Measurements from ENCODE around the gene POLH.
"Not testable (repeated sequence)": the region's sequence is repeated elsewhere in the genome, so short reads cannot be mapped to it uniquely, and the experiment has no call there.

The POLH gene

DNA sequence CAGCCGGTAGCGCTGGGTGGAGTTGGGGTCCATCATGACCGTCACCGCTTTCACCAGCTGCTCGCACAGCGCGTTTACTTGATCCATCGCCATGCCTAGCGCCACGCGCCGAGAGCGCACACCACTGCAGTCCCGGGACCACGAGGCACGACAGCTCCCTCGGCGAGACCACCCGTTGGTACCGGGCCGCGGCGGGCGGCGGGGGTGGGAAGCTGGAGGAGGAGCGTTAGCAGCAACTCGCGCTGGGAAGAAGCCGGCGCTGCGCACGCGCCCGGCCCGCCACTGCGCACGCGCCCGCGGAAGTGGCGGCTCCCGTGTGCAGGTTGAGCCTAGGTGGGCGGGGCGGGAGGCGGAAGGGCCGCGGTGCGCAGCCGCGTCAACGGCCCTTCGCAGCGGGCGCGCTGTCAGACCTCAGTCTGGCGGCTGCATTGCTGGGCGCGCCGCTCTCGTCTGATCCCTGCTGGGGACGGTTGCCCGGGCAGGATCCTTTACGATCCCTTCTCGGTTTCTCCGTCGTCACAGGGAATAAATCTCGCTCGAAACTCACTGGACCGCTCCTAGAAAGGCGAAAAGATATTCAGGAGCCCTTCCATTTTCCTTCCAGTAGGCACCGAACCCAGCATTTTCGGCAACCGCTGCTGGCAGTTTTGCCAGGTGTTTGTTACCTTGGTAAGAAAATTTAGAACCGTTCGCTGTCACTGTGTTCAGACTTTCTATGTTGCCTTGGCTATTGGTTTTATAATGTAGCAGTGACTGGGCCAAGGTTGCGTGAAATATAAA, at the start of gene POLH, which contains the start of gene XPO5:
Gene POLH, plus strand, starts transcription at position 414 of the 780 bp plus-strand sequence. CDS start 6,135 bp downstream, outside the sequence.
Gene XPO5, minus strand, starts transcription at position 267 of the 780 bp plus-strand sequence. Its CDS starts 174 bp downstream, at position 93.
- DNase-seq (ENCODE audit: low read depth) = peak; percentile 93

DNA sequence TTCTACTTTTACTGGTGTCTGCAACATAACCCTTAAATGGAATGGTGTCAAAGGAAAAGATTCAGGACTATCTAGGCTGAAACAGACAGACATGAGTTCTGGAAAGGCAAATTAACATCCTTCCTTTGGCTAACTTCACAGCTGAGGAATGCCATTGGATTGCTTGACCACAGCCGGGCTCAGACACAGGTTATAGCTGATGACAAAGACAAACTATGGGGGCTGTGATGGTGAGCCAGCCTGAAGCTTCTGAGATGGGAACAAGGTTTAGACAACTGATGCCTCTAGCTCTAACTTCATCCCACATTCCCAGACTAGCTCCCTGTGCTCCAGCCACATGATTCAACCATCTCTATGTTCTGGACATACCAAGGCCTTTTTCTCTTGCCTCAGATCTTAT, 43.8 kb upstream of the POLH start:
- peak; percentile 20 for DNase-seq (ENCODE audit: low read depth)

- DNase-seq (ENCODE audit: low read depth) = not testable (repeated sequence)
Measured at GRCh38 chr6:43538986-43539385, 37.0 kb upstream of the POLH start.

- DNase-seq (ENCODE audit: low read depth) = not testable (repeated sequence)
Measured at GRCh38 chr6:43539409-43539808, 36.6 kb upstream of the POLH start.

GRCh38 chr6:43540507-43540906, 35.5 kb upstream of the POLH start:
- DNase-seq (ENCODE audit: low read depth) = no peak

DNA sequence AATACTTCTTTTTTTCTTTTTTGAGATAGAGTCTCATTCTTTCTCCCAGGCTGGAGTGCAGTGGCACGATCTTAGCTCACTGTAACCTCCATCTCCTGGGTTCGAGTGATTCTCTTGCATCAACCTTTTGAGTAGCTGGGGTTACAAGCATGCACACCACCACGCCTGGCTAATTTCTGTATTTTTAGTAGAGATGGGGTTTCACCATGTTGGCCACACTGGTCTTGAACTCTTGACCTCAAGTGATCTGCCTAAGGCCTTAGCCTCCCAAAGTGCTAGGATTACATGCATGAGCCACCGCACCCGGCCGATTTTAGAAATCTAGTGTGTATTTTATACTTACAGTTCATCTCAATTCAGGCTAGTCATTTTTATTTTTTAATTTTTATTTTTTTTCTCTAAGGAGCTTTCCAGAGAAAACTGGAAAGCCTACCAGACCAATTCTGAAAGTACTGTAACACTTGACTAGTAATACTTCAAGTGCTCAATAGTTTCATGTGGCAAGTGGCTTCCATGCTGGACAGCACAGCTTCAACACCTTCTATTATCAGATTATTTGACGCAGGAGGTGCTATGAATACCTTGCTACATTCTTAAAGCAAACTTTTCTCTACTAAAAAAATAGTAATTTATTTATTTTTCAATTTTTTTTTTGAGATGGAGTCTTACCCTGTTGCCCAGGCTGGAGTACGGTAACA, 34.1 kb upstream of the POLH start:
- no peak for DNase-seq (ENCODE audit: low read depth)

GRCh38 chr6:43544461-43544860, 31.5 kb upstream of the POLH start:
- DNase-seq (ENCODE audit: low read depth) = no peak

GRCh38 chr6:43547222-43547621, 28.8 kb upstream of the POLH start:
- DNase-seq (ENCODE audit: low read depth) = no peak

DNA sequence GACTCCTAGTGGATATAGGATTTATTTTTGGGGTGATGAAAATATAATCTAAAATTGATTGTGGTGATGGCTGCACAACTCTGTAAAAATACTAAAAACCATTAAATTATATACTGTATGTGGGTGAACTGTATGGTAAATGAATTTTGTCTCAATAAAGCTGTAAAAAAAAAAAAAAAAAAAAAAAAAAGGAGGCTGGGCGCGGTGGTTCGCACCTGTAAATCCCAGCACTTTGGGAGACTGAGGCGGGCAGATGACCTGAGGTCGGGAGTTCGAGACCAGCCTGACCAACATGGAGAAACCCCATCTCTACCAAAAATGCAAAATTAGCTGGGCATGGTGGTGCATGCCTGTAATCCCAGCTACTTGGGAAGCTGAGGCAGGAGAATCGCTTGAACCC, 18.4 kb upstream of the POLH start:
- not testable (repeated sequence) for DNase-seq (ENCODE audit: low read depth)

GRCh38 chr6:43559328-43559727, 16.7 kb upstream of the POLH start:
- DNase-seq (ENCODE audit: low read depth) = no peak

GRCh38 chr6:43570876-43571441, 5.0 kb upstream of the POLH start:
- peak; percentile 89 for DNase-seq (ENCODE audit: low read depth)

GRCh38 chr6:43572015-43572414, 4.0 kb upstream of the POLH start:
- no peak for DNase-seq (ENCODE audit: low read depth)

DNA sequence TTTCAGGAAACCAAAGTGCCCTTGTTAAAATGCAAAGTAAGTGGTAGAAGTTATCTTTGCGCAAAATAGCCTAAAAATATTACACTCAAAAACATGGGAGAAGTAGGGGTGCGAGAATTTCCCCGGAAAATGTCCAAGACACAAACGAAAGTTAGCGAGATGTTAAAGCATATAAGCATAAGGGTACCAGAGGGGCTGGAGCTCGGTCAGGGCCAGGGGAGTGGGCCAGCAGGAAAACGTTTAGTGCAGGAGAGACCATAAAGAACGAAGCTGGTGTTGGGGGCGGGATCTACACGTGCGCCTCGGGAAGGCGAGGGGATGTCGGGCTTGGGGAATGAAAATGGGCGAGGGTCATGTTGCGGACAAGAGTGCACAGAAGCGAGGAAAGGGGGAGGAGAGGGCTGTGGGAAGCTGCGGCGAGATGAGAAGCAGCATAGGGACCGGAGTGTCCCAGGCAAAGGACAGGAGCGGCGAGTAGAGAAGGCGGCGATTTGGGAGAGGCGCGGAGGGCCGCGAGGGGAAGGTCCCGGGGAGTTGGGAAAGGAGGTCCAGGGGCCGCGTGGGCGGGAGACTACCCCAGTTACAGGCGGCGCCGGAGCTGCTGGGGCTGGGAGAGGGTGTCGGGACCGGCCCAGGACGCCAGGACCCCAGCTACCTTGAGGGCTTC, 747 bp upstream of the POLH start:
- peak; percentile 25 for DNase-seq (ENCODE audit: low read depth)

DNA sequence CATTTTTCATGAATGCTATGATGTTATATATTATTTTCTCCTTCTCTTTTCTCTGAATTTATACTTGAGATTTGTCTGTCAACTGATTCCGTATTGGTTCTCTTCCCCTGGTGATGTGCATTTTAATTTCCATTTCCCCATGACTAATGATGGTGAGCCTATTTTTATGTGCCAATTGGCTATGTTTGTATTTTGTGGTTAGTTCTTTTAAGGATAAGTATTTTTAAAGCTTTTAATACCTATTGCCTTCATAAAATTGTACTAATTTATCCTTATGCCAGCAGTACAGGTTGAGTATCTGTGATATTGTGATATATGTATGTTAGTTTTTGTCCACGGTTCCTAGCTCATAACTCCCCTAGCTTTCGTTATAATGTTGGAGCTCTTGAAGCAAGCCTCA, 2.8 kb downstream of the POLH start:
- DNase-seq (ENCODE audit: low read depth) = peak; percentile 29

DNA sequence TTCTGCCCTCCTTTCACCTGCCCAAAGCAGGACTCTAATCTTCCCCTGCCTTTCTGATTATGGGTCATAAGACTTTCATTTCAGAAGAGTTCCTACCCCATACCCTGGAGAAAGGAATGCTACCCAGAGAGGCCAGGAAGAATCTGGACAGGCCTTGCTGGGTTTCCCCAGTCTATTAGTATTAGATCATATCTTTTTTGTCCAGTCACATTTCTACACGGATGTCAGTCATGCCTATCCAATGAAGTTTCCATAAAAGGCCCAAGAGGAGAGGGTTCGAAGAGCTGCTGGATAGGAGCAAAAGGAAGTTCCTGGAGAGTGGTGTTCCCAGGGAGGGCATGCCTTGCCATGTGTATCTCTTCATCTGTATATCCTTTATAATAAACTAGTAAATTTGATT, 3.2 kb downstream of the POLH start:
- peak; percentile 62 for DNase-seq (ENCODE audit: low read depth)

GRCh38 chr6:43582911-43583310, 6.9 kb downstream of the POLH start:
- no peak for DNase-seq (ENCODE audit: low read depth)

DNA sequence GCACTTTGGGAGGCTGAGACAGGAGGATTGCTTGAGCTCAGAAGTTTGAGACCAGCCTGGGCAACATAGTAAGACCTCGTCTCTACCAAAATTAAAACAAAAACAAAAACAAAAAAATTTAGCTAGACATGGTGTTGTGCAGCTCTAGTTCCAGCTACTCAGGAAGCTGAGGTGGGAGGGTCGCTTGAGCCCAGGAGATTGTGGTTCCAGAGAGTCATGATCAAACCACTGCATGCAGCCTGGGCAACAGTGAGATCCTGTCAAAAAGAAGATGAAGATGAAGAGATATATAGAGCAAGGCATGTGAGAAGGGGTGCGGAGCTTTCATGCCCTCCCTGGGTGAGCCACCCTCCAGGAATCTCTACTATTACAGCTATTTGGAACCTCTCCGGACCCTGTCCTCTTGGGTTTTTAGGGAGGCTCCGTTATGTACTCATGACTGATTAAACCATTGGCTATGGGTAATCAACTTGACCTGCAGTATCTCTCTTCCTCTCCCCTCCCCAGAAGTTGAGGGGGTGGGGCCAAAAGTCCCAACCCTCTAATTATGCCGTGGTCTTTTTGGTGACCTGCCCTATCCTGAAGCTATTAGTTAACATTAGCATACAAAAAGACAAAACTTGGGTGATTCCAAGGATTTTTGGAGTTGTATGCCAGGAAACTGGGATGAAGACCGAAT, 9.0 kb downstream of the POLH start:
- DNase-seq (ENCODE audit: low read depth) = peak; percentile 33

- DNase-seq (ENCODE audit: low read depth) = no peak
Measured at GRCh38 chr6:43588194-43588593, 12.2 kb downstream of the POLH start.

GRCh38 chr6:43589564-43589963, 13.6 kb downstream of the POLH start:
- not testable (repeated sequence) for DNase-seq (ENCODE audit: low read depth)

DNA sequence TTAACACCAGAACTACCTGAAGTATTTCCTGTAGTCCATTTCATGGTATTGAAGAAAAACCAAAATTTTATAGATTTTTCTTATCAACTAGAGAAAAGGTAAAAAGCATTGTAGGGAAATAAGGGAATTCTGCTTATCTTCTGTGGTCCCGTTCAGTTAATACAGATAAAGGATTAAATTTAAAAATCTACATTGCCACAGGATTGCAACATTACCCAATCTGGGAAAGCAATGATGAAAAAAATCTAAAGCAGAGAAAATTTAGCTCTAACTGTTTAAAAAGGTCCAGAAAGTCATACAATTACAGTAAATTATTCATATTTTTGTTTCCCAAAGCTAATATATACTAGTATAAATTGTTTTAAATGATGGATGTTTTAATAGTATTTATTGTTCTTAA, 18.0 kb downstream of the POLH start:
- DNase-seq (ENCODE audit: low read depth) = no peak

- DNase-seq (ENCODE audit: low read depth) = no peak
Measured at GRCh38 chr6:43600595-43600994, 24.6 kb downstream of the POLH start.

DNA sequence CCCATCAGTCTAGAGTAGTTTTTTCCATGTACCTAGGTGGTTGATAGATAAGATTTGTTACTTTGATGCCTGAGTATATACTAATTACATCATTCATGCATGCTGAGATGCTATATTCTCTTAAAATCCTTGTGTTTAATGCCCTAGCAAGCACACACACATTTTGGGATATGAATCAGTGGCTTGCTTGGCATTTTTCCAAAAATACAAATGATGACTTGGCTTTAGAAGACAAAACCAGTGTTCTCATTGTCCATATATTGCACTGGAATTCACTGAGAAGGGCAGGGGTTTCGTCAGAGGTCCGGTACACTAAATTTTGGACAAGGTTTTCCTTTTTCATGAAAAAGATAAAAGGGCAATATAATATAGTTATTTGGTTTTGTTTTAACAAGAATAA, 28.2 kb downstream of the POLH start:
- DNase-seq (ENCODE audit: low read depth) = peak; percentile 85

All from iris pigment epithelial cell (primary cell).